GM19328 (cell line): ENCODE measurements around the gene VWA3B.
"Not testable (repeated sequence)": the region's sequence is repeated elsewhere in the genome, so short reads cannot be mapped to it uniquely, and the experiment has no call there.

Source experiments
- ATAC-seq: cut with Tn5 transposase; IDR thresholded peaks from one replicate; pipeline ENCODE4 v1.9.1; 2021; ENCODE audit warnings: mild to moderate bottlenecking, moderate library complexity; ENCODE audit not compliant: unreplicated experiment

Gene VWA3B

GRCh38 chr2:98127229-98127989 is 40.4 kb downstream of the VWA3B start:
- no peak for ATAC-seq

GRCh38 chr2:98128556-98129109 is 41.7 kb downstream of the VWA3B start:
- no peak for ATAC-seq

- ATAC-seq = not testable (repeated sequence)
Observed at GRCh38 chr2:98130073-98130472, 43.1 kb downstream of the VWA3B start.

GRCh38 chr2:98134172-98135005 is 47.4 kb downstream of the VWA3B start:
- ATAC-seq = no peak

GRCh38 chr2:98137196-98137595 is 50.2 kb downstream of the VWA3B start:
- ATAC-seq = no peak

GRCh38 chr2:98138978-98139377 is 52.0 kb downstream of the VWA3B start:
- not testable (repeated sequence) for ATAC-seq

- no peak for ATAC-seq
Observed at GRCh38 chr2:98140210-98140609, 53.2 kb downstream of the VWA3B start.

GRCh38 chr2:98142106-98142791 is 55.3 kb downstream of the VWA3B start:
- no peak for ATAC-seq

- no peak for ATAC-seq
Observed at GRCh38 chr2:98145070-98145469, 58.1 kb downstream of the VWA3B start.

- ATAC-seq = not testable (repeated sequence)
Observed at GRCh38 chr2:98147900-98148299, 60.9 kb downstream of the VWA3B start.

- ATAC-seq = no peak
Observed at GRCh38 chr2:98148595-98149332, 61.8 kb downstream of the VWA3B start.

- ATAC-seq = no peak
Observed at GRCh38 chr2:98149333-98149697, 62.3 kb downstream of the VWA3B start.

- no peak for ATAC-seq
Observed at GRCh38 chr2:98153481-98153880, 66.5 kb downstream of the VWA3B start.

GRCh38 chr2:98155291-98155690 is 68.3 kb downstream of the VWA3B start:
- ATAC-seq = no peak

GRCh38 chr2:98155716-98156115 is 68.7 kb downstream of the VWA3B start:
- ATAC-seq = no peak

GRCh38 chr2:98156304-98156703 is 69.3 kb downstream of the VWA3B start:
- no peak for ATAC-seq

- no peak for ATAC-seq
Observed at GRCh38 chr2:98157557-98157956, 70.6 kb downstream of the VWA3B start.

- no peak for ATAC-seq
Observed at GRCh38 chr2:98158305-98158704, 71.3 kb downstream of the VWA3B start.

- ATAC-seq = no peak
Observed at GRCh38 chr2:98160554-98160953, 73.6 kb downstream of the VWA3B start.

GRCh38 chr2:98161186-98161585 is 74.2 kb downstream of the VWA3B start:
- ATAC-seq = no peak

- ATAC-seq = no peak
Observed at GRCh38 chr2:98164256-98164655, 77.3 kb downstream of the VWA3B start.
